Measurements from ENCODE around the gene THAP8.
A peak's percentile ranks its signal among the peaks of the same experiment; 100 is the strongest.

THAP8 gene

GRCh38 chr19:36058481-36059179 is 4.5 kb upstream of the THAP8 start:
- no peaks in the 10 kb centered on the region for H3K9me3 ChIP-seq (ENCODE audit: control extremely low read depth in 1 of 5, control insufficient read depth in 4 of 5, insufficient read depth in 2 of 5, low read depth in 1 of 5, low read length in 4 of 5)
- no peak overlapping the region for H3K4me3 ChIP-seq (ENCODE audit: control insufficient read depth in 1 of 7, extremely low read depth in 1 of 7, insufficient read depth in 4 of 7, low read depth in 2 of 7, low read length in 6 of 7)
- H3K4me1 ChIP-seq (ENCODE audit: control extremely low read depth in 1 of 4, control insufficient read depth in 4 of 4, insufficient read depth in 4 of 4, low read length in 3 of 4) = peaks cover under 1 to 20% (median 9%) of the 10 kb centered on the region in 4 experiments
- WGBS (ENCODE audit: insufficient coverage) = 99% methylated on average over 12 of the region's 12 CpGs
- H3K36me3 ChIP-seq (ENCODE audit: control insufficient read depth in 4 of 4, insufficient read depth in 4 of 4, low read length in 3 of 4) = peaks cover 0 to 49% (median 30%) of the 10 kb centered on the region in 4 experiments
- H3K27me3 ChIP-seq (replicated peaks in 2 of 5; ENCODE audit: control insufficient read depth in 4 of 5, insufficient read depth in 5 of 5, low read length in 4 of 5) = no peaks in the 10 kb centered on the region
- DNase-seq = no peak
- CTCF ChIA-PET = interaction anchor here (0.9 to 1.3 kb wide), 4 partner anchors 12 to 67 kb away, joined by 3 read pairs; no protein-coding TSS in a partner anchor
- H3K27ac ChIP-seq (ENCODE audit: insufficient read depth in 1 of 2, low read depth in 1 of 2, low read length in 2 of 2, poor library complexity in 1 of 2, severe bottlenecking in 2 of 2) = no peak overlapping the region
- POLR2A ChIA-PET = no interaction called here

- peak within 1 kb of the TSS; percentile 71 to 94 (median 89) for H3K4me3 ChIP-seq (ENCODE audit: control insufficient read depth in 1 of 7, extremely low read depth in 1 of 7, insufficient read depth in 4 of 7, low read depth in 2 of 7, low read length in 6 of 7)
- peaks cover 0 to 23% (median 17%) of the 10 kb centered on the region in 4 experiments for H3K36me3 ChIP-seq (ENCODE audit: control insufficient read depth in 4 of 4, insufficient read depth in 4 of 4, low read length in 3 of 4)
- H3K9me3 ChIP-seq (ENCODE audit: control extremely low read depth in 1 of 5, control insufficient read depth in 4 of 5, insufficient read depth in 2 of 5, low read depth in 1 of 5, low read length in 4 of 5) = no peaks in the 10 kb centered on the region
- under 1% methylated on average over 49 of the region's 76 CpGs for WGBS (ENCODE audit: insufficient coverage)
- H3K27me3 ChIP-seq (replicated peaks in 2 of 5; ENCODE audit: control insufficient read depth in 4 of 5, insufficient read depth in 5 of 5, low read length in 4 of 5) = no peaks in the 10 kb centered on the region
- peaks cover 3 to 30% (median 13%) of the 10 kb centered on the region in 4 experiments for H3K4me1 ChIP-seq (ENCODE audit: control extremely low read depth in 1 of 4, control insufficient read depth in 4 of 4, insufficient read depth in 4 of 4, low read length in 3 of 4)
- H3K27ac ChIP-seq (ENCODE audit: insufficient read depth in 1 of 2, low read depth in 1 of 2, low read length in 2 of 2, poor library complexity in 1 of 2, severe bottlenecking in 2 of 2) = peak within 1 kb of the TSS; percentile 79 to 92
- peak in 2 of 3 donors; percentile 93 to 96 for DNase-seq
- ChIA-PET POLR2A (interaction anchor here (0.5 kb wide), 1 partner anchor 57 kb away, joined by 4 read pairs; no protein-coding TSS in a partner anchor), CTCF (interaction anchor here (1.1 to 1.2 kb wide), 4 partner anchors 15 to 118 kb away, joined by 3 to 4 read pairs (median 4); no protein-coding TSS in a partner anchor)
These were observed 925 bp upstream of the THAP8 start, which contains the start of gene WDR62 for GRCh38 chr19:36054733-36055686. Gene WDR62, plus strand, starts transcription at chr19:36054897. Its CDS starts 75 bp downstream, at chr19:36054972.

GRCh38 chr19:36051637-36052036 is 2.4 kb downstream of the THAP8 start:
- Histone ChIP-seq H3K4me1 (ENCODE audit: control extremely low read depth in 1 of 4, control insufficient read depth in 4 of 4, insufficient read depth in 4 of 4, low read length in 3 of 4) (peaks cover 3 to 27% (median 13%) of the 10 kb centered on the region in 4 experiments), H3K36me3 (ENCODE audit: control insufficient read depth in 4 of 4, insufficient read depth in 4 of 4, low read length in 3 of 4) (peaks cover 0 to 8% (median 2%) of the 10 kb centered on the region in 4 experiments), H3K4me3 (ENCODE audit: control insufficient read depth in 1 of 7, extremely low read depth in 1 of 7, insufficient read depth in 4 of 7, low read depth in 2 of 7, low read length in 6 of 7) (no peak overlapping the region), H3K27me3 (replicated peaks in 2 of 5; ENCODE audit: control insufficient read depth in 4 of 5, insufficient read depth in 5 of 5, low read length in 4 of 5) (no peaks in the 10 kb centered on the region), H3K9me3 (ENCODE audit: control extremely low read depth in 1 of 5, control insufficient read depth in 4 of 5, insufficient read depth in 2 of 5, low read depth in 1 of 5, low read length in 4 of 5) (no peaks in the 10 kb centered on the region), H3K27ac (ENCODE audit: insufficient read depth in 1 of 2, low read depth in 1 of 2, low read length in 2 of 2, poor library complexity in 1 of 2, severe bottlenecking in 2 of 2) (no peak overlapping the region)
- WGBS (ENCODE audit: insufficient coverage) = 100% methylated on average over 3 of the region's 4 CpGs
- POLR2A ChIA-PET = no interaction called here
- CTCF ChIA-PET = interaction anchor here (0.7 kb wide), 1 partner anchor 42 kb away, joined by 5 read pairs; no protein-coding TSS in a partner anchor
- DNase-seq = no peak

GRCh38 chr19:36051236-36051635 is 2.8 kb downstream of the THAP8 start:
- WGBS (ENCODE audit: insufficient coverage) = 67% methylated on average over 3 of the region's 3 CpGs
- peaks cover 3 to 24% (median 12%) of the 10 kb centered on the region in 4 experiments for H3K4me1 ChIP-seq (ENCODE audit: control extremely low read depth in 1 of 4, control insufficient read depth in 4 of 4, insufficient read depth in 4 of 4, low read length in 3 of 4)

GRCh38 chr19:36049080-36049698 is 4.9 kb downstream of the THAP8 start:
- H3K4me1 ChIP-seq (ENCODE audit: control extremely low read depth in 1 of 4, control insufficient read depth in 4 of 4, insufficient read depth in 4 of 4, low read length in 3 of 4) = peaks cover 0 to 14% (median 5%) of the 10 kb centered on the region in 4 experiments
- H3K36me3 ChIP-seq (ENCODE audit: control insufficient read depth in 4 of 4, insufficient read depth in 4 of 4, low read length in 3 of 4) = peaks cover 0 to 12% (median 5%) of the 10 kb centered on the region in 4 experiments
- 100% methylated on average over 1 of the region's 4 CpGs for WGBS (ENCODE audit: insufficient coverage)
- no peak overlapping the region for H3K27ac ChIP-seq (ENCODE audit: insufficient read depth in 1 of 2, low read depth in 1 of 2, low read length in 2 of 2, poor library complexity in 1 of 2, severe bottlenecking in 2 of 2)
- H3K9me3 ChIP-seq (ENCODE audit: control extremely low read depth in 1 of 5, control insufficient read depth in 4 of 5, insufficient read depth in 2 of 5, low read depth in 1 of 5, low read length in 4 of 5) = no peaks in the 10 kb centered on the region
- POLR2A ChIA-PET = no interaction called here
- H3K4me3 ChIP-seq (ENCODE audit: control insufficient read depth in 1 of 7, extremely low read depth in 1 of 7, insufficient read depth in 4 of 7, low read depth in 2 of 7, low read length in 6 of 7) = no peak overlapping the region
- DNase-seq = no peak
- no peaks in the 10 kb centered on the region for H3K27me3 ChIP-seq (replicated peaks in 2 of 5; ENCODE audit: control insufficient read depth in 4 of 5, insufficient read depth in 5 of 5, low read length in 4 of 5)
- CTCF ChIA-PET = no interaction called here

More at GRCh38 chr19:36051236-36051635, 2.8 kb downstream of the THAP8 start:
- Histone ChIP-seq H3K36me3 (ENCODE audit: control insufficient read depth in 4 of 4, insufficient read depth in 4 of 4, low read length in 3 of 4) (peaks cover 0 to 12% (median 5%) of the 10 kb centered on the region in 4 experiments), H3K27me3 (replicated peaks in 2 of 5; ENCODE audit: control insufficient read depth in 4 of 5, insufficient read depth in 5 of 5, low read length in 4 of 5) (no peaks in the 10 kb centered on the region), H3K27ac (ENCODE audit: insufficient read depth in 1 of 2, low read depth in 1 of 2, low read length in 2 of 2, poor library complexity in 1 of 2, severe bottlenecking in 2 of 2) (no peak overlapping the region), H3K4me3 (ENCODE audit: control insufficient read depth in 1 of 7, extremely low read depth in 1 of 7, insufficient read depth in 4 of 7, low read depth in 2 of 7, low read length in 6 of 7) (no peak overlapping the region), H3K9me3 (ENCODE audit: control extremely low read depth in 1 of 5, control insufficient read depth in 4 of 5, insufficient read depth in 2 of 5, low read depth in 1 of 5, low read length in 4 of 5) (no peaks in the 10 kb centered on the region)
- ChIA-PET CTCF (interaction anchor here (0.7 kb wide), 1 partner anchor 42 kb away, joined by 5 read pairs; no protein-coding TSS in a partner anchor), POLR2A (no interaction called here)
- peak in 1 of 3 donors; percentile 17 for DNase-seq

- Histone ChIP-seq H3K9me3 (ENCODE audit: control extremely low read depth in 1 of 5, control insufficient read depth in 4 of 5, insufficient read depth in 2 of 5, low read depth in 1 of 5, low read length in 4 of 5) (no peaks in the 10 kb centered on the region), H3K4me1 (ENCODE audit: control extremely low read depth in 1 of 4, control insufficient read depth in 4 of 4, insufficient read depth in 4 of 4, low read length in 3 of 4) (peaks cover 0 to 3% (median under 1%) of the 10 kb centered on the region in 4 experiments), H3K4me3 (ENCODE audit: control insufficient read depth in 1 of 7, extremely low read depth in 1 of 7, insufficient read depth in 4 of 7, low read depth in 2 of 7, low read length in 6 of 7) (no peak overlapping the region), H3K27ac (ENCODE audit: insufficient read depth in 1 of 2, low read depth in 1 of 2, low read length in 2 of 2, poor library complexity in 1 of 2, severe bottlenecking in 2 of 2) (no peak overlapping the region), H3K27me3 (replicated peaks in 2 of 5; ENCODE audit: control insufficient read depth in 4 of 5, insufficient read depth in 5 of 5, low read length in 4 of 5) (no peaks in the 10 kb centered on the region), H3K36me3 (ENCODE audit: control insufficient read depth in 4 of 4, insufficient read depth in 4 of 4, low read length in 3 of 4) (peaks cover 0 to 12% (median 5%) of the 10 kb centered on the region in 4 experiments)
- ChIA-PET POLR2A (no interaction called here), CTCF (interaction anchor here (1.1 kb wide), 1 partner anchor 79 kb away, joined by 3 read pairs; no protein-coding TSS in a partner anchor)
- DNase-seq = no peak
These were observed 6.2 kb downstream of the THAP8 start for GRCh38 chr19:36047835-36048234.
